GM21576 (cell line): ENCODE data around the gene AIRE.
"Not testable (repeated sequence)": the region's sequence is repeated elsewhere in the genome, so short reads cannot be mapped to it uniquely, and the experiment has no call there.

ENCODE experiments used
- ATAC-seq: cut with Tn5 transposase; IDR thresholded peaks from one replicate; pipeline ENCODE4 v1.9.1; 2021; ENCODE audit warnings: mild to moderate bottlenecking, moderate library complexity; ENCODE audit not compliant: unreplicated experiment

The AIRE gene

DNA sequence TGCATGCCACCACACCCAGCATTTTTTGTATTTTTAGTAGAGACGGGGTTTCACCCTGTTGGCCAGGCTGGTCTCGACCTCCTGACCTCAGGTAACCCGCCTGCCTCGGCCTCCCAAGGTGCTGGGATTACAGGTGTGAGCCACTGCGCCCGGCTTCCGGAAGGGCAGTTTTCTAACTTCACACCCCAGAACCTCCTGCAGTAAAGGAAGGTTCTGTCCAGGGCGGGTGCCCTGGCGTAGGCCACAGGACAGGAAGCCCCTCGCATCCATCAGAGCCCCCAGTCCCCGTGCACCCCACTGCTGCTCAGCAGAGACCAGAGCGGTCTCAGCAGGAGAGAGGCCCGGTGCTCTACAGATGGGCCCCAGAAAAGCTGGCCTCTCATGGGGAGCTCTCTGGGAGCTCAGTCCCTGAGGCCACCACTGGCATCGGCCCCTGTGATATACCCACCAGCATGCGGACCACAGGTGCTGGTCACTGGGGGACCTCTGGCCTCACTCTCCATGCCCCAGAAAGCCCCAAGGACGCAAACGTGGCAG, 19.9 kb upstream of the AIRE start:
- no peak for ATAC-seq

DNA sequence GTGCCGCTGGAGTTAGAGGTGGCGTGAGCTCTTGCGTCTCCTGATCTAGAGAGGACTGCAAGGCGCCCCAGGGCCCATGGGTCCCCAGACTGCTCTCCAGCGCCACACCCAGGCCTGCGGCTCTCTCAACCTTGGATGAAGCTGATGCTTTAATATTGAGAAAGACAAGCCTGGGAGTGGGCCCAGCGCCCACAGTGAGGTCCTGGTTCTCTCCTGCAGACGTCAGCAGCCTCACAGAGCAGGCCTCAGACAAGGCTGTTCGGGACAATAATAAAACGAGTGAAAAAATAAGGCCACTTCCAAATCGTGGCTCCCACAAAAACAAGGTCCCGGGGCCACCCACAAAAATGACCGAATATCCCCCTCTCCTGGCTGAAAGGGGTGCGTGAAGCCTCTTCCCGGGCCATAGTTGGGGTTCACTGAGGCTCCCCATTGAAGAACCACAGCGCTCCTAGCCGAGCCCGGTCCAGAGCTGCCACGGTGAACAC, 18.0 kb upstream of the AIRE start:
- ATAC-seq, result no peak

GRCh38 chr21:44269090-44269489, 16.6 kb upstream of the AIRE start:
- ATAC-seq, result no peak

DNA sequence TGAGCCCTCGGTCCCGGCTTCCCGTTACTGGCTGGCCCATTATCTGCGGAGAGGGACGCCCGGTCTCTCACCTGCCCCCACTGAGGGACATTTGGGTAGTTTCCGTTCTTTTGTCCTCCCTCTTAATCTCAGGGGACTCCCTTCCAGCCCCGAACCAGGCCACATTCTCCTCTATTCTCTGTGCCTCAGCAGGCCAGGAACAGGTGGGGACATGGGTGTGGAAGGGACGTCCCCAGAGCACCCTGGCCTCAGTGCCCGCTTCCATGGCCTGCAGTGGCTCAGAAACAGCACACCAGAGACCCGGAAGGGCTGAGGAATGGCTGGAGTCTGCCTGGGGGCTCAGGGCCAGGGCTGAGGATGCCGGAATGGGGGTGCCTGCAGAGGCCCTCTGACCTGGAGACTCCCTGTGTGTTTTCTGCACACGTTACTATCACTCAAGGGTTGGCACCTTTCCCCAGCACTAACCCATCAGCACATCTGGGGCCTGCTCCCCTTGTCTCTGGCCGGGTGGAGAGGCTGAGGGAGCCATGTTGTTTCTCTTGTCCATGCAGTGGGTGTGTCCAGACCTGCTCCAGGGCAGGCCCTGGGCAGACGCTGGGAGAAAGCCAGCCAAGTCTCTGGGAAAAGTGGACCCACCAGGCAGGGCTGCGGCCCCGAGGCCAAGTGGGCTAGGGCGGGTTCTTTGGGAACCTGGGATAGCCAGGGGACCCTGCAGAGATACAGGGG, 14.0 kb upstream of the AIRE start:
- no peak for ATAC-seq

DNA sequence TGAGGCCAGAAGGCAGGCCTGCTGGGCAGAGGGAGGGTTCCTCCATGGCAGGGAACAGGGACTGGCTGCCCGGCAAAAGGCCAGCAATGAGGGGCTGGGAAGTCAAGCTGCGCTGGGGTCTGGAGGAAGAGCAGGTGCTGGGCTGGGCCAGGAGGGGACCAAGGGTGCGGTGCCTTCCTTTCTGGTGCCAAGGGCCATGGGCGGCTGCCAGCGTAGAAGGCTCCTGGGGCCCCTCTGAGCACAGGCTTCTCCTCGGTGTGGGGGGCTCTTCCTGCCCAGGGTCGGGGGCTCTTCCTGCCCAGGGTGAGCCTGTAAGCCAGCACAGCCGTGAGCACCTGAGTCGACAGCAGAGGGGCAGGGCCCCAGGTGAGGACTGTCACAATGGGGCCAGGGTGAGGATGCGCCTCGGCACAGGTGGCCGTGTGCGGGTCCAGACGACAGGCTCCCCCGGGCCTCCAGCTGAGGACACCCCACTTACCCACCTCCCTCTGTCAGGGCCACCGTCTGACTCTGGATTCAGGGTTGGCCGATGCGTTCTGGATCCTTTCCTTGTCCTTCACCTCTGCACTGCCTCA, 13.3 kb upstream of the AIRE start:
- no peak for ATAC-seq

DNA sequence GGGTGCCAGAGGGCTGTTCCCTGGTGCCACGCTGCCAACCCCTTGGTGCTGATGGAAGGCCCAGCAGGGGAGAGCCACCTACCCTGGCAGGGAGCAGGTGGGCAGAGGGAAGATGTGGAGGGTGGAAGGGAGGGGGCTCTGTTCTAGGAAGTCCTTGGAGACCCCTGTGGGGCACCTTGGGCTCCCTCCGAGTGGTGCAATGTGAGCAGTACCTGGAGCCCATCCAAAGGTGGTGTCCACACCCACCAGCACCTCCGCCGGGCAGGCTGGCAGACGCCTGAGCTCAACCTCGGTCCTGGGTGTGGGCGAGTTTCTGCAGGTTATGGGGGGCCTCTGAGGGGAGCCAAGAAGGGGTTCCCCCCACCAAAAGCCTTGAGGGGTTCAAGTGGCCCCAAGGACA, 12.6 kb upstream of the AIRE start:
- ATAC-seq, result no peak

GRCh38 chr21:44275041-44275440, 10.6 kb upstream of the AIRE start:
- no peak for ATAC-seq

- no peak for ATAC-seq
Observed at GRCh38 chr21:44279354-44280260, 6.1 kb upstream of the AIRE start.

DNA sequence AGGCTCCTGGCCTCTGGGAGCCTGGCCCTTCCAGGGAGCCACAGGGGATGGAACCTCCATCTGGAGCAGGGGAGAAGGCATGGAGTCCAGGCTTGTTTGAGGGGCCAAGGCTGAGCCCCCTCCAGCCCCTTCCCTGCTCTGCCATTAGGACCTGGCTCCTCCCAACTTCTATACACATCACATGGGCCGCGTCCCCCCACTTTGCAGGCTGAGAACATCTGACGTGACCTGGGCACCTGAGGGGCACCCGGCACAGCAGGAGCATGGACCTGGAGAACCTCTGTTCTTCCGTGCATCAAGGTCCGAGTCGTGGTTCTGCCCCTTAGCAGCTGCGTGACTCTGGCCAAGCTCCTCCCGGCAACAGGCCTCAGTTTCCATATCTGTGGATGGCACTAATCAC, 3.9 kb upstream of the AIRE start:
- ATAC-seq, result no peak

DNA sequence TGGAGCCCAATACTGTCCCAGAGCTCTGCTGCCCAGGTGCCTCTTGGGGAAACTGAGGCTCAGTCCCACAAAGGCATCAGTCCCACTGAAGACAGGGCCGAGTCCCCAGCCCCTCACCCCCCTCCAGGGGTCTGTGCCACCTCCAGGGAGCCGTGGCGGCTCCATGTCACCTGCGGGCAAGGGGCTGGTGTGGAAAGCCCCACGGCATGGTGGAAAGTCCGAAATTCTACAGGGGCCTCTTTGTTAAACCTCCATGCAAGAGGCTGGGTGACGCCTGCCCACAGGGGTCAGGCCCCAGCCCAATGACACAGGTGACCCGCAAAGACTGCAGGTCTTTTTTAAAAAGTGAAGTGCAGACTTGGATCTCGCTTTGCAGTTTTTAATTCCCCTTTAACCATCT, 3.3 kb upstream of the AIRE start:
- ATAC-seq, result no peak

- not testable (repeated sequence) for ATAC-seq
Observed at GRCh38 chr21:44283211-44283785, 2.4 kb upstream of the AIRE start.

DNA sequence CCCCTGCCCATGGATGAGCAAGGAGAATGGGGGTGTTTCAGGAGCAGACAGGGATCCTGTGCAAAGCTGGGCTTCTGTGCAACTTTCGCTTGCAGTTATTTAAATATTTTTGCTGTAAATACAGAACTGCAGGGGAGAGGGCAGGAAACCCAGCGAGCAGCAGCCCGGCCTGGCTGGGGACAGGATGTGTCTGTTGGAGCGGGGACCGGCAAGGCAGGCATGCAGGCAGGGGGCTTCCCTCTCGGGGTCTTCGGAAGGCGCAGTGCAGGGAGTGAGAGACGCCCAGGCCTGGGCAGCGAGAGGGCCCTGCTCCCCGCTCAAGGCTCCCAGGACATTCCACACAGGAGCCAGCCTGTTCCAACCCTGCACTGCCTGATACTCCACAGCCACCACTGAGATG, 1.7 kb upstream of the AIRE start:
- no peak for ATAC-seq

DNA sequence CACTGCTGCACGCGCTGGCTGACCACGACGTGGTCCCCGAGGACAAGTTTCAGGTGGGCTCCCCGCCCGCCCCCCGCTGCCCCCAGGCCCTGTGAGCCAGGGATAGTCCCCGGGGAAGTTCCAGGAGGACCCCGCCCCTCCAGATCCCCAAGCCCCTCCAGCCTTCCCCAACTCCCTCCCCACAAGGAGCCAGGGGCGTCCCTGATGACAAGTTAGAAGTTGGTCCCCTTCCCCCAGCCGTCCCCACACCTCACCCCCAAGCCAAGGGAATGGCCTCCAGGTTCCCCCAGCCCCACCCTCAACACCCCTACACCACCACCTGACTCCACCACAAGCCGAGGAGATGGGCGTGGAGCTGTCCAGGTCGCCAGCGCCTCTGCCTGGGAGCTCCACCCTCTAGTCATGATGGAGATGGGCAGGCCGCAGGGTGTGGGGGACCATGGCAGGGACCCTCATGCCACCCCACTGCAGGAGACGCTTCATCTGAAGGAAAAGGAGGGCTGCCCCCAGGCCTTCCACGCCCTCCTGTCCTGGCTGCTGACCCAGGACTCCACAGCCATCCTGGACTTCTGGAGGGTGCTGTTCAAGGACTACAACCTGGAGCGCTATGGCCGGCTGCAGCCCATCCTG, 525 bp downstream of the AIRE start:
- ATAC-seq, result no peak

DNA sequence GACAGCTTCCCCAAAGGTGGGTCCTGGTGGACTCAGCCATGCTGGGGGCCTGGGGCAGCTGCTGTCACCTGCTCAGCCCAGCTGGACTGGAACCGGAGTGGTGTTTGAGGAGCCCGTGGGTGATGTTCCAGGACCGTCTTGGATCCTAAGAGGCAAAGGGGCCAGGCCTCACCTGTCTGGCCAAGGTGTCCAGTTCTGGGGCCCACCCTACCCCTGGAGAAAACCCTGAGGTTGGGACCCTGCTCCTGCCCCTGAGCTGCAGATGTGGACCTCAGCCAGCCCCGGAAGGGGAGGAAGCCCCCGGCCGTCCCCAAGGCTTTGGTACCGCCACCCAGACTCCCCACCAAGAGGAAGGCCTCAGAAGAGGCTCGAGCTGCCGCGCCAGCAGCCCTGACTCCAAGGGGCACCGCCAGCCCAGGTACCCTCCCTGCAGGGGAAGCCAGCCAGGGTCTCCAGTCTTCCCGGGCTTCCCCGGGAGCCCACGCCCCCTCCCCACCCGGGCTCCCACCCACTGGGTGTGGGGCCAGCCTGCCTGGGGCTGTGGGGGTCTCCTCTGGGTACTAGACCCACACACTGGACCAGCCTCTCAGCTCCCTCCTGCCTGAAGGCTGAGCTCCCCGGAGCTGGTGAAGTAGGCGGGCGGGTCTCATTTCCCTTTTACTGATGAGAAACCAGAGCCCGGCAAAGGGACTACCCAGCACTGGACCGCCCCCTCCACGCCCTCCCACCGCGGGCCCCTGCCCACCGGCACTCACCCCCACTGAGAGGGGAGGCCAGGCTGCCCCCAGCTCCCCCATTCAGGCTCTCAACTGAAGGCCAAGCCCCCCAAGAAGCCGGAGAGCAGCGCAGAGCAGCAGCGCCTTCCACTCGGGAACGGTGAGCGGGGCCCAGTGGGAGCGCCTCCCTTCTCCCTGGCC, 1.3 kb downstream of the AIRE start:
- no peak for ATAC-seq

- no peak for ATAC-seq
Observed at GRCh38 chr21:44288251-44289110, 2.8 kb downstream of the AIRE start.

DNA sequence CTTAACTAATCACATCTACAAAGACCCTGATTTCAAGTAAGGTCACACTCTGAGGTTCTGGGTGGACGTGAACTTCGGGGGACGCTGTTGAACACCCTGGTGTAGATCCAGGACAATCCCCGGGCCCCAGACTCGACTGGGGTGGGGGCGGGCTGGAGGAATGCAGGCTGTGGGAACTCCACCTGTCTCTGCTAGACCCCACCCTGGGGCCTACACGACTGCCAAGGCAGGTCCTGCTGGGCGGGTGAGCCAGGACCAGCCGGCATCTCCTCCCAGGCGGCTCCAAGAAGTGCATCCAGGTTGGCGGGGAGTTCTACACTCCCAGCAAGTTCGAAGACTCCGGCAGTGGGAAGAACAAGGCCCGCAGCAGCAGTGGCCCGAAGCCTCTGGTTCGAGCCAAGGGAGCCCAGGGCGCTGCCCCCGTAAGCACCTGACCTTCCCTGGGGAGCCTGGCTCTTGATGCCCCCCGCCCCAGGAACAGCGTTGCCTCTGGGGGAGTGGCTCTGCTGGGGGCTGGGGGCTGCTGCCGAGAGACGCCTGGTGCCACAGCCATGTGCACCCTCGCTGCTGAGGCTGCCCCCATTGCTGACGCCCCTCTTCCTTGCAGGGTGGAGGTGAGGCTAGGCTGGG, 3.8 kb downstream of the AIRE start:
- ATAC-seq, result no peak

DNA sequence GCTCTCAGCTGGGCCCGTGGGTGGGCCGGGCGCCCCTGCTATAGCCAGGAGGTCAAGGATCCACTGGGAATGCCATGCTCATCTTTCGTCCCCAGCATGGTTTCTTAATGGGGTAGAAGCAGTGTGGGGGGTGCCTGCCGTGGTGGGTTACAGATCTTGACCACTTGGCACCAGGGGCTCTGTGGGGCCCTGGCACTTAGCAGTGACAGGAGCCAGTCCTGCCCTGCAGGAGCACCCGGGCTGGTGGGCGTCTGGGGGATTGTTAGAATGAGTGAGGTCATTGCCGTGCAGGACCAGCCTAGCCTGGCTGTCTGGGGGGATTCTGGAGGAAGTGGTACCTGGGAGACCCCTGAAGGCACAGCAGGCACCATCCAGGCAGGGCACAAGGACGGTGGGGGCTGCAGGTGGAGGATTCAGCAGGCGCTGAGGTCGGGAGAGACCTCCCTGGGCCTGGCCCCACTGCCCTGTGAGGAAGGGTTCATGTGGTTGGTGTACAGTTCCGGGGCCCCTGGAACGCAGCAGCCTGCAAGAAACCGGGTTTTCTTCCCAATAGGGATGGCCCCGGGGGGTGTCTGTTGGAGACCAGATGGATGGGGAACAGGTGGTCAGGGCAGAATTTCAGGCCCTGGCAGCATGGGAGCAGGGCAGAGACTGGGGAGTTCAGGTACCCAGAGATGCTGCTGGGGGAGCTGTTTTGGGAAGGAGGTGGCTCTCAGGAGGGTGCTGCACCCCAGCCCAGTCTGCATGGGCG, 4.8 kb downstream of the AIRE start:
- ATAC-seq, result no peak
